ENCODE results near the gene CACNA1H.

Gene CACNA1H

GRCh38 chr16:1152651-1153259 is at the start of gene CACNA1H:
TSS of gene CACNA1H (plus strand) at chr16:1153106. CDS start at chr16:1153738, 632 bp downstream.
- DNase-seq (ENCODE audit: low read depth in 2 of 3, low spot score in 2 of 3): peak in 2 of 3 experiments; percentile 8 to 10

- DNase-seq (ENCODE audit: low read depth in 2 of 3, low spot score in 2 of 3): no peak
Observed at GRCh38 chr16:1103636-1103980, 49.3 kb upstream of the CACNA1H start.

- DNase-seq (ENCODE audit: low read depth in 2 of 3, low spot score in 2 of 3): peak in 2 of 3 experiments; percentile 14 to 31
Observed at GRCh38 chr16:1105888-1106620, 46.9 kb upstream of the CACNA1H start.

GRCh38 chr16:1106659-1107058 is 46.2 kb upstream of the CACNA1H start:
- DNase-seq (ENCODE audit: low read depth in 2 of 3, low spot score in 2 of 3): no peak

- DNase-seq (ENCODE audit: low read depth in 2 of 3, low spot score in 2 of 3): no peak
Observed at GRCh38 chr16:1107141-1107540, 45.8 kb upstream of the CACNA1H start.

GRCh38 chr16:1107731-1108130 is 45.2 kb upstream of the CACNA1H start:
- DNase-seq (ENCODE audit: low read depth in 2 of 3, low spot score in 2 of 3): no peak

- no peak for DNase-seq (ENCODE audit: low read depth in 2 of 3, low spot score in 2 of 3)
Observed at GRCh38 chr16:1108299-1109252, 44.3 kb upstream of the CACNA1H start.

GRCh38 chr16:1109648-1110047 is 43.3 kb upstream of the CACNA1H start:
- DNase-seq (ENCODE audit: low read depth in 2 of 3, low spot score in 2 of 3): no peak

GRCh38 chr16:1112506-1113184 is 40.3 kb upstream of the CACNA1H start:
- no peak for DNase-seq (ENCODE audit: low read depth in 2 of 3, low spot score in 2 of 3)

GRCh38 chr16:1113489-1113888 is 39.4 kb upstream of the CACNA1H start:
- DNase-seq (ENCODE audit: low read depth in 2 of 3, low spot score in 2 of 3): no peak

- DNase-seq (ENCODE audit: low read depth in 2 of 3, low spot score in 2 of 3): no peak
Observed at GRCh38 chr16:1113889-1114526, 38.9 kb upstream of the CACNA1H start.

- no peak for DNase-seq (ENCODE audit: low read depth in 2 of 3, low spot score in 2 of 3)
Observed at GRCh38 chr16:1116693-1117077, 36.2 kb upstream of the CACNA1H start.

- no peak for DNase-seq (ENCODE audit: low read depth in 2 of 3, low spot score in 2 of 3)
Observed at GRCh38 chr16:1117176-1117900, 35.6 kb upstream of the CACNA1H start.

- no peak for DNase-seq (ENCODE audit: low read depth in 2 of 3, low spot score in 2 of 3)
Observed at GRCh38 chr16:1117926-1118325, 35.0 kb upstream of the CACNA1H start.

- DNase-seq (ENCODE audit: low read depth in 2 of 3, low spot score in 2 of 3): no peak
Observed at GRCh38 chr16:1119129-1119528, 33.8 kb upstream of the CACNA1H start.

- no peak for DNase-seq (ENCODE audit: low read depth in 2 of 3, low spot score in 2 of 3)
Observed at GRCh38 chr16:1119766-1120576, 32.9 kb upstream of the CACNA1H start.

GRCh38 chr16:1120577-1120941 is 32.3 kb upstream of the CACNA1H start:
- no peak for DNase-seq (ENCODE audit: low read depth in 2 of 3, low spot score in 2 of 3)

GRCh38 chr16:1121009-1121408 is 31.9 kb upstream of the CACNA1H start:
- DNase-seq (ENCODE audit: low read depth in 2 of 3, low spot score in 2 of 3): no peak
